ENCODE results near the gene KDM5C. TPM values are rescaled to one million over a fixed set of nuclear protein-coding genes. Genes with fewer than 3 reads are reported as not detected.

KDM5C gene
- polyA plus RNA-seq, 1 donor from 2014 or later = 67.8 TPM

DNA sequence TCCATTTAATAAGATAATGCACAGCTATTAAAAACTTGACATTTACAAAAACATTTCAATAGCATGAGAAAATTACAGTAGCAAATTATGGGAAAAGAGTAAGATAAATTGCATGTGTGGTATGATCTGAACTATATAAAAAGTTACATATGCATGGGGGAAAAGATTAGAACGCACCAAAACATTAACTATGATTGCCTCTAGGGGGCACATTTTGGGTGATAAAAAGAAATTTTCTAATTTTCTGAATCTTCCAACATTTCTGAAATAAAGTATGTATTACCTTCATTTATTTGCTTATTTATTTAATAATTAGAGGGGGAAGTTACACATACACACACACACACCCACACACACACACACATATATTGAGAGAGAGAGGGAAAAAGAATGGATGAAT lies 19.6 kb upstream of the KDM5C start:
- Histone ChIP-seq H3K4me3 (ENCODE audit: low read length) (no peak overlapping the region), H3K9ac (ENCODE audit: low read length) (no peak overlapping the region), H2AFZ (ENCODE audit: low read depth, low read length) (no peak overlapping the region), H3K27ac (ENCODE audit: low read length) (no peak overlapping the region), H3K4me2 (ENCODE audit: low read length) (no peak overlapping the region), H3K9me2 (ENCODE audit: insufficient read depth, low read length) (no peaks in the 10 kb centered on the region), H3F3A (ENCODE audit: insufficient read depth, low read length, poor library complexity, severe bottlenecking) (no peaks in the 10 kb centered on the region), H4K20me1 (ENCODE audit: insufficient read depth) (no peaks in the 10 kb centered on the region), H3K9me3 (ENCODE audit: low read length) (no peaks in the 10 kb centered on the region), H3K79me2 (replicated peaks; ENCODE audit: insufficient read depth, low read length) (no peaks in the 10 kb centered on the region), H3K27me3 (ENCODE audit: insufficient read depth, low read depth, low read length) (no peaks in the 10 kb centered on the region), H3K36me3 (ENCODE audit: insufficient read depth, low read length) (no peaks in the 10 kb centered on the region)
- TF ChIP-seq TAF1 (IDR thresholded peaks at IDR 0.05; ENCODE audit: low read depth) (no peak), POLR2AphosphoS5 (IDR thresholded peaks at IDR 0.05) (no peak), MXI1 (conservative IDR thresholded peaks at IDR 0.05; ENCODE audit: poor library complexity, severe bottlenecking) (no peak), EP300 (conservative IDR thresholded peaks at IDR 0.05; ENCODE audit: poor library complexity, severe bottlenecking) (no peak), SMC3 (conservative IDR thresholded peaks at IDR 0.05; ENCODE audit: poor library complexity) (no peak), RAD21 (conservative IDR thresholded peaks at IDR 0.05) (no peak), REST (IDR thresholded peaks at IDR 0.05; ENCODE audit: borderline replicate concordance) (no peak), EZH2 (IDR thresholded peaks at IDR 0.05; ENCODE audit: borderline replicate concordance, insufficient read depth, low read length, poor library complexity, severe bottlenecking) (no peak)
- TF ChIP-seq, protein P1, sequence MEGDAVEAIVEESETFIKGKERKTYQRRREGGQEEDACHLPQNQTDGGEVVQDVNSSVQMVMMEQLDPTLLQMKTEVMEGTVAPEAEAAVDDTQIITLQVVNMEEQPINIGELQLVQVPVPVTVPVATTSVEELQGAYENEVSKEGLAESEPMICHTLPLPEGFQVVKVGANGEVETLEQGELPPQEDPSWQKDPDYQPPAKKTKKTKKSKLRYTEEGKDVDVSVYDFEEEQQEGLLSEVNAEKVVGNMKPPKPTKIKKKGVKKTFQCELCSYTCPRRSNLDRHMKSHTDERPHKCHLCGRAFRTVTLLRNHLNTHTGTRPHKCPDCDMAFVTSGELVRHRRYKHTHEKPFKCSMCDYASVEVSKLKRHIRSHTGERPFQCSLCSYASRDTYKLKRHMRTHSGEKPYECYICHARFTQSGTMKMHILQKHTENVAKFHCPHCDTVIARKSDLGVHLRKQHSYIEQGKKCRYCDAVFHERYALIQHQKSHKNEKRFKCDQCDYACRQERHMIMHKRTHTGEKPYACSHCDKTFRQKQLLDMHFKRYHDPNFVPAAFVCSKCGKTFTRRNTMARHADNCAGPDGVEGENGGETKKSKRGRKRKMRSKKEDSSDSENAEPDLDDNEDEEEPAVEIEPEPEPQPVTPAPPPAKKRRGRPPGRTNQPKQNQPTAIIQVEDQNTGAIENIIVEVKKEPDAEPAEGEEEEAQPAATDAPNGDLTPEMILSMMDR (IDR thresholded peaks at IDR 0.05; ENCODE audit: poor library complexity, severe bottlenecking) = no peak

DNA sequence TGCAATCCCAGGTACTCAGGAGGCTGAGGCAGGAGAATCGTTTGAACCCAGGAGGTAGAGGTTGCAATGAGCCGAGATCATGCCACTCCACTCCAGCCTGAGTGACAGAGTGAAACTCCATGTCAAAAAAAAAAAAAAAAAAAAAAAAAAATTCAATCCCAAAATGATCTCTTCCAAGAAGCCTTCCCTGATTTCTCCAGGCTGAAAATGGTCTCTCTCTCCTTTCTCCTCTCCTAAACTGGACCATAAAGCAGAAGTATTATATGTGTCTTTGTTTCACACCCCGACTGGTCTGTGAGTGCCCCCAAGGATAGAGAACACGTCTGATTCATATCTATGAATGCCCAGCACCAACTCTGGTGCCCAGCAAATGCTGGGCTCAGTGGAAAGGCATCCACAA lies 17.3 kb upstream of the KDM5C start:
- Histone ChIP-seq H3K27me3 (ENCODE audit: insufficient read depth, low read depth, low read length) (no peaks in the 10 kb centered on the region), H3K79me2 (replicated peaks; ENCODE audit: insufficient read depth, low read length) (no peaks in the 10 kb centered on the region), H3K9ac (ENCODE audit: low read length) (no peak overlapping the region), H3K36me3 (ENCODE audit: insufficient read depth, low read length) (no peaks in the 10 kb centered on the region), H4K20me1 (ENCODE audit: insufficient read depth) (no peaks in the 10 kb centered on the region), H3K4me2 (ENCODE audit: low read length) (no peak overlapping the region), H2AFZ (ENCODE audit: low read depth, low read length) (no peak overlapping the region), H3K9me2 (ENCODE audit: insufficient read depth, low read length) (no peaks in the 10 kb centered on the region), H3K4me3 (ENCODE audit: low read length) (no peak overlapping the region), H3F3A (ENCODE audit: insufficient read depth, low read length, poor library complexity, severe bottlenecking) (no peaks in the 10 kb centered on the region), H3K27ac (ENCODE audit: low read length) (no peak overlapping the region), H3K9me3 (ENCODE audit: low read length) (no peaks in the 10 kb centered on the region)
- TF ChIP-seq TAF1 (IDR thresholded peaks at IDR 0.05; ENCODE audit: low read depth) = no peak
- TF ChIP-seq POLR2AphosphoS5 (IDR thresholded peaks at IDR 0.05) = no peak
- TF ChIP-seq REST (IDR thresholded peaks at IDR 0.05; ENCODE audit: borderline replicate concordance) = no peak

All from neural cell (in vitro differentiated cells).